GM18502 (cell line): ENCODE data around the gene FLII.

Experiments
- ATAC-seq: cut with Tn5 transposase; IDR thresholded peaks from one replicate; pipeline ENCODE4 v1.9.1; 2021; ENCODE audit warnings: mild to moderate bottlenecking; ENCODE audit not compliant: unreplicated experiment, poor library complexity

Gene FLII

GRCh38 chr17:18246109-18246725 lies 12.3 kb downstream of the FLII start:
- no peak for ATAC-seq

GRCh38 chr17:18245038-18245776 lies 13.3 kb downstream of the FLII start:
- no peak for ATAC-seq

- ATAC-seq: no peak
These were observed 17.2 kb downstream of the FLII start for GRCh38 chr17:18241229-18241871.

GRCh38 chr17:18240449-18240848 lies 18.1 kb downstream of the FLII start:
- no peak for ATAC-seq

GRCh38 chr17:18238299-18238698 lies 20.2 kb downstream of the FLII start:
- ATAC-seq: no peak

GRCh38 chr17:18237461-18237860 lies 21.1 kb downstream of the FLII start:
- ATAC-seq: no peak

- no peak for ATAC-seq
These were observed 22.0 kb downstream of the FLII start for GRCh38 chr17:18236494-18236893.

- ATAC-seq: no peak
These were observed 22.7 kb downstream of the FLII start for GRCh38 chr17:18235743-18236256.

GRCh38 chr17:18234853-18235380 lies 23.6 kb downstream of the FLII start:
- no peak for ATAC-seq

GRCh38 chr17:18233803-18234518 lies 24.6 kb downstream of the FLII start:
- ATAC-seq: no peak

- no peak for ATAC-seq
These were observed 27.4 kb downstream of the FLII start for GRCh38 chr17:18231164-18231563.

GRCh38 chr17:18230288-18231141 lies 28.0 kb downstream of the FLII start:
- ATAC-seq: no peak

- no peak for ATAC-seq
These were observed 28.8 kb downstream of the FLII start for GRCh38 chr17:18229771-18230170.

- ATAC-seq: no peak
These were observed 29.3 kb downstream of the FLII start for GRCh38 chr17:18229254-18229653.

- no peak for ATAC-seq
These were observed 30.3 kb downstream of the FLII start for GRCh38 chr17:18228176-18228682.

GRCh38 chr17:18227635-18228034 lies 30.9 kb downstream of the FLII start:
- ATAC-seq: no peak

- no peak for ATAC-seq
These were observed 32.1 kb downstream of the FLII start for GRCh38 chr17:18226284-18226945.

GRCh38 chr17:18225642-18226283 lies 32.8 kb downstream of the FLII start:
- ATAC-seq: peak; percentile 35
